SU-DHL-6 (cell line): ENCODE measurements around the gene CAPZA1.

Experiments
- H2AFZ ChIP-seq: fragments of 200-600 bp; sonication (generic); 2 replicates; pipeline ENCODE4 v1.6.1; 2014; ENCODE audit warnings: low read depth, mild to moderate bottlenecking, moderate library complexity, mixed read lengths, antibody characterized with exemption, low read length; ENCODE audit not compliant: severe bottlenecking
- H3F3A ChIP-seq: fragments of 200-600 bp; shearing (Covaris generic); 2 replicates; pipeline ENCODE4 v1.6.0; 2016; ENCODE audit warnings: antibody characterized with exemption, mild to moderate bottlenecking; ENCODE audit not compliant: insufficient read depth
- H3K27ac ChIP-seq: fragments of 200-600 bp; sonication (generic); 2 replicates; pipeline ENCODE4 v1.5.1; 2016; ENCODE audit warnings: low read depth, mild to moderate bottlenecking, low read length, moderate library complexity, mixed read lengths
- H3K27me3 ChIP-seq: fragments of 200-600 bp; sonication (generic), shearing (Covaris generic); 2 replicates; pipeline ENCODE4 v1.6.0; 2014; ENCODE audit warnings: mild to moderate bottlenecking, low read length
- H3K36me3 ChIP-seq: fragments of 200-600 bp; sonication (generic); 2 replicates; pipeline ENCODE4 v1.6.1; 2014; ENCODE audit warnings: mild to moderate bottlenecking, low read length, mixed read lengths
- H3K4me2 ChIP-seq: fragments of 300-600, 200-600 bp; shearing (Covaris generic), sonication (generic); 2 replicates; pipeline ENCODE4 v1.6.0; 2014; ENCODE audit warnings: low read length, low read depth, mild to moderate bottlenecking; ENCODE audit not compliant: poor library complexity, severe bottlenecking
- H3K4me3 ChIP-seq: fragments of 200-600 bp; sonication (generic); 2 replicates; pipeline ENCODE4 v1.5.1; 2014; ENCODE audit warnings: antibody characterized with exemption, low read length, mild to moderate bottlenecking, mixed read lengths; ENCODE audit not compliant: insufficient read depth, poor library complexity, severe bottlenecking
- H3K79me2 ChIP-seq: fragments of 200-600 bp; sonication (generic); 2 replicates; pipeline ENCODE4 v1.6.1; 2014; ENCODE audit warnings: mild to moderate bottlenecking, low read length, moderate library complexity; ENCODE audit not compliant: insufficient read depth
- H3K9ac ChIP-seq: fragments of 200-600 bp; sonication (generic); 2 replicates; pipeline ENCODE4 v1.7.0; 2014; ENCODE audit warnings: mild to moderate bottlenecking, low read length
- H3K9me2 ChIP-seq: fragments of 200-600 bp; sonication (generic); replicated peaks from 2 replicates; pipeline ENCODE4 v1.6.1; 2014; ENCODE audit warnings: low read length; ENCODE audit not compliant: insufficient read depth
- H3K9me3 ChIP-seq: fragments of 200-600 bp; sonication (generic); 2 replicates; pipeline ENCODE4 v1.6.1; 2014; ENCODE audit warnings: low read length, mixed read lengths; ENCODE audit not compliant: insufficient read depth
- H4K20me1 ChIP-seq: fragments of 200-600 bp; sonication (generic); 2 replicates; pipeline ENCODE4 v1.6.1; 2014; ENCODE audit warnings: low read depth, mild to moderate bottlenecking, antibody characterized with exemption, low read length, moderate library complexity, mixed read lengths
- CTCF ChIP-seq: fragments of 200-600 bp; sonication (generic); IDR thresholded peaks from one replicate; pipeline ENCODE4 v1.5.1; 2017; ENCODE audit warnings: antibody characterized with exemption, mild to moderate bottlenecking, low read length, moderate library complexity; ENCODE audit not compliant: insufficient read depth, poor library complexity, severe bottlenecking
- EZH2phosphoT487 ChIP-seq: fragments of 200-600 bp; sonication (generic), shearing (Covaris generic); conservative IDR thresholded peaks from 2 replicates; pipeline ENCODE4 v1.6.1; 2018; ENCODE audit warnings: mild to moderate bottlenecking, antibody characterized with exemption, low read length, moderate library complexity, mixed read lengths

CAPZA1 gene

GRCh38 chr1:112675728-112676381, 56.2 kb downstream of the CAPZA1 start:
- Histone ChIP-seq H3F3A (peaks cover 27% of the 10 kb centered on the region), H4K20me1 (no peaks in the 10 kb centered on the region), H3K9ac (no peak overlapping the region), H3K36me3 (peaks cover 10% of the 10 kb centered on the region; the same call in 1 of the 2 replicates), H3K27me3 (no peaks in the 10 kb centered on the region), H3K79me2 (no peaks in the 10 kb centered on the region), H3K9me2 (no peaks in the 10 kb centered on the region), H3K27ac (no peak overlapping the region), H3K4me2 (no peak overlapping the region), H3K4me3 (no peak overlapping the region), H3K9me3 (no peaks in the 10 kb centered on the region), H2AFZ (no peak overlapping the region)
- TF ChIP-seq CTCF, result no peak
- no peak for TF ChIP-seq EZH2phosphoT487

GRCh38 chr1:112676543-112676942, 56.9 kb downstream of the CAPZA1 start:
- Histone ChIP-seq H3K27ac (no peak overlapping the region), H3K9me3 (no peaks in the 10 kb centered on the region), H3K4me2 (no peak overlapping the region), H4K20me1 (no peaks in the 10 kb centered on the region), H3F3A (peaks cover 24% of the 10 kb centered on the region), H3K27me3 (no peaks in the 10 kb centered on the region), H3K36me3 (peaks cover 6% of the 10 kb centered on the region; the same call in 1 of the 2 replicates), H3K4me3 (no peak overlapping the region), H2AFZ (no peak overlapping the region), H3K9me2 (no peaks in the 10 kb centered on the region), H3K79me2 (no peaks in the 10 kb centered on the region), H3K9ac (no peak overlapping the region)
- TF ChIP-seq CTCF, result no peak
- TF ChIP-seq EZH2phosphoT487, result no peak

GRCh38 chr1:112677501-112677900, 57.9 kb downstream of the CAPZA1 start:
- TF ChIP-seq EZH2phosphoT487, result no peak
- no peak for TF ChIP-seq CTCF
- Histone ChIP-seq H3K9ac (no peak overlapping the region), H3K36me3 (no peaks in the 10 kb centered on the region), H2AFZ (no peak overlapping the region), H3F3A (peaks cover 16% of the 10 kb centered on the region), H3K27me3 (no peaks in the 10 kb centered on the region), H3K9me3 (no peaks in the 10 kb centered on the region), H3K4me3 (no peak overlapping the region), H3K79me2 (no peaks in the 10 kb centered on the region), H3K27ac (no peak overlapping the region), H4K20me1 (no peaks in the 10 kb centered on the region), H3K4me2 (no peak overlapping the region), H3K9me2 (no peaks in the 10 kb centered on the region)
